Measurements from ENCODE around the gene CD6.

DNA sequence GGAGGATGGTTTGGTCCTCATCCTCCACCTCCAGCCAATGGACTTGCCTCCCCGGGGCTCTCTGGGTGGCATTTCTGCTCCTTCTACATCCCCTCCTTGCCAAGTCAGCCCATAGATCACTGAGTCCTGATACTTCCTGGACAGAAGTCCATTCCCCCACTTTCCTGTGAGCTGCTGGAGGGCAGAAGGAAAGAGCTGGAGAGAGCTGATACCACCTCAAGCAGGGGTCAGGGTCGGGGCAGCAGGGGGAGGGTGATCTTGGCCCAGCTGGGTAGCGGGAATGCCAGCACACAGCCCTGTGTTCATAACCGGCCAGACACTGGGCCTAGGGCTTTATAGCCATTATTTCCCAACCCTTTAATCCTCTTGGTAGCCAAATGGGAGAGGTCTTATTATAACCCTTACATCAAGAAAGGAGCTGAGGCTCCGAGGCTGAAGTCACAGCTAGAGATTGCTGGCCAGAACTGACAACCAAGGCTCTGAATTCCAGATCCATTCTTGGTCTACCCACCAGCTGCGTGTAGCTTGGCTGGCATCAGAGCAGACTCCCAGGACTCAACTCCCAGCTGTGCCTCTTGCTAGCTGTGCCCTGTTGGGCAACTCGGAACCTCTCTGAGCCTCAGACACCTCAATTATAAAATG lies 39.9 kb downstream of the CD6 start:
- TF ChIP-seq POLR2AphosphoS5 (IDR thresholded peaks at IDR 0.05) = no peak
- TF ChIP-seq, protein P1, sequence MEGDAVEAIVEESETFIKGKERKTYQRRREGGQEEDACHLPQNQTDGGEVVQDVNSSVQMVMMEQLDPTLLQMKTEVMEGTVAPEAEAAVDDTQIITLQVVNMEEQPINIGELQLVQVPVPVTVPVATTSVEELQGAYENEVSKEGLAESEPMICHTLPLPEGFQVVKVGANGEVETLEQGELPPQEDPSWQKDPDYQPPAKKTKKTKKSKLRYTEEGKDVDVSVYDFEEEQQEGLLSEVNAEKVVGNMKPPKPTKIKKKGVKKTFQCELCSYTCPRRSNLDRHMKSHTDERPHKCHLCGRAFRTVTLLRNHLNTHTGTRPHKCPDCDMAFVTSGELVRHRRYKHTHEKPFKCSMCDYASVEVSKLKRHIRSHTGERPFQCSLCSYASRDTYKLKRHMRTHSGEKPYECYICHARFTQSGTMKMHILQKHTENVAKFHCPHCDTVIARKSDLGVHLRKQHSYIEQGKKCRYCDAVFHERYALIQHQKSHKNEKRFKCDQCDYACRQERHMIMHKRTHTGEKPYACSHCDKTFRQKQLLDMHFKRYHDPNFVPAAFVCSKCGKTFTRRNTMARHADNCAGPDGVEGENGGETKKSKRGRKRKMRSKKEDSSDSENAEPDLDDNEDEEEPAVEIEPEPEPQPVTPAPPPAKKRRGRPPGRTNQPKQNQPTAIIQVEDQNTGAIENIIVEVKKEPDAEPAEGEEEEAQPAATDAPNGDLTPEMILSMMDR (IDR thresholded peaks at IDR 0.05) = no peak

Measured in breast epithelium (tissue), 3 donors.